Spleen (tissue), 7 donors: Measurements from ENCODE around the gene NRCAM.

Source experiments
- CTCF ChIP-seq, 11 experiments: fragments of 200-600 bp in 7 of 11; fragments of 450-650 bp in 4 of 11; sonication (generic) in 4 of 11; IDR thresholded peaks in 8 of 11; conservative IDR thresholded peaks in 3 of 11; 1 replicate in 7 of 11; 2 replicates in 4 of 11; pipeline versions ENCODE4 v1.4.0 to v1.8.0; 2016 to 2021; ENCODE audit warnings: antibody characterized with exemption in 11 of 11, inconsistent platforms in 4 of 11, mild to moderate bottlenecking in 1 of 11
- POLR2A ChIP-seq, 3 donors: fragments of 450-650 bp; IDR thresholded peaks; one replicate each; pipeline ENCODE4 v1.5.1; 2017; ENCODE audit warnings: antibody characterized with exemption in 3 of 3, mild to moderate bottlenecking in 1 of 3
- donor health status: DM: no; HTN: no; CAD: no; lungs with moderate emphysema.
- donor health status: DM: no; HTN: no; CAD: no.
- donor health status: DM: no; HTN: no; CAD: no.

GRCh38 chr7:108457871-108458270 lies 1.6 kb upstream of the NRCAM start:
- TF ChIP-seq CTCF (IDR thresholded peaks at IDR 0.05 in 8 of 11, conservative IDR thresholded peaks at IDR 0.05 in 3 of 11) (no peak), POLR2A (IDR thresholded peaks at IDR 0.05) (no peak)
